NK-92 treated with Interleukin-12 subunit alpha and Interleukin-12 subunit beta, amount 100 ng/mL, for 24 hours (cell line): ENCODE results near the gene COL1A1.

Experiments used
- DNase-seq: peaks from one replicate; lab custom pipeline; 2025; lab: John Stamatoyannopoulos, UW

Gene COL1A1

GRCh38 chr17:50213026-50214022 is 11.9 kb upstream of the COL1A1 start:
- peak; percentile 75 for DNase-seq

DNA sequence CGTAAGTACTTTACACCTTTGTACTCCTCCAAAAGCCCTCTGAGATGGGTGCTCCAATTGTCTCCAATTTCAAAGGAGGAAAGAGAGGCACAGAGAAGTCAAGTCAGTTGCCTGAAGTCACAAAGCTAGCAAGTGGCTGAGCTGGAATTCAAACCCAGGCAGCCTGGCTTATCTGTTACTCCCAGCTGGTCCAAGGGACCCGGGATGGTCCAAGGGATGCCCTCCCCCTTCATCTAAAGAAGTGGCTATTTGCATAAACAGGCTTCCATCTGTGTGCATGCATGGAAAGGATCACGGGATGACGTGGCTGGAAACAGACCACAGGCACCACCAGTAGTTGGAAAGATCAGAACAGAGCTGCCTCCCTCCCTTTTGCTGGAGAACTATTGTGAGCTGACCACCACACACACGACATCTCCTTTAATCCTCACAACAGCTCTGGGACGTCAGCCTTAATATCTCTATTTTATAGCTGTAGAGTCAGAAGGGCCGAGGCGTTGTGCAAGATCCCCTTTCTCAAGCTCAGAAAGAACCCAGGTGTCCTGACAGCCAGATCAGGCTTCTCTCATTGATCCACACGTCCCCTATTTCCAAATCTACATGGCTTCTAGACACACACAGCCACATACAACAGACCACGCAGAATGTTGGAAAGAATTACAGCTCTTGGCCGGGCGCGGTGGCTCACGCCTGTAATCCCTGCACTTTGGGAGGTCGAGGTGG is 10.9 kb upstream of the COL1A1 start:
- DNase-seq = no peak

DNA sequence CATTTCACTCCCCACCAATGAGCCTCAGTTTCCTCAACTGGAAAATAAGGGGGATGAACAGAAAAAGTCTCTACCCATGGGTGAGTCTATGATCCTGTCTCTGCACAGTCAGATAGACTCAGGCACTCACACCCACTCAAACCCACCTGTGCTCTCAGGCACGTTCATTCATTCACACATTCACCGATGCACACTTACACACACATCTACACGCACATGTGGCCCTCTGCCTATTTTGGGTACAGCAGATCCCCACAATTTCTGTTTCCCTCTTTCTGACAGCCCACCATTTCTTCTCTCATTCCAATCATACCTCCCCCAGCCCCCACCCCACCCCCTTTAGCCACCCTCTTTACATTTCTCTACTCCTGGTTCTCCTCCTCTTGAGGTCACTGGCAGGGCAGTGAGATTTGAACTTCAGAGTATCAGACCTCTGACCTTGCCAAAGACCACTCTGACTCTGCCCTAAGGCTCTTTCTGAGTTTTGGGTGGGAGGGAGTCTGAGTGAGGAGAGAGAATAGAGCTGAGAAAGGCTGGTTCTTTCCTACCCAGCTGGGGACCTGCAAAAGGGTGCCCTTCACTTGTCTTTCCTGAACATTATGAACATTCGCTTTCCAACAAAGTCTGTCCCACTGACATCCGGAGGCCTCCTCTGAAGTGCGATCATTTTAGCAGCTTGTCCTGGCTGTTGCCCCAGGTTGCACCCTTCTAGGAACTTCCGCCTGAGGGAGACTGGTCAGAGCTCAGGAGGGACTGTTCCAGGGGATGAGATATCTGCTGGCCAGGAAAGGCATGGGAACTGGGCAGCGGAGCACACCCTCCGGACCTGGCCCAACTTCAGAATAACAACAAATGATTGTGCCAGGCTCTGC is 10.1 kb upstream of the COL1A1 start:
- no peak for DNase-seq

DNA sequence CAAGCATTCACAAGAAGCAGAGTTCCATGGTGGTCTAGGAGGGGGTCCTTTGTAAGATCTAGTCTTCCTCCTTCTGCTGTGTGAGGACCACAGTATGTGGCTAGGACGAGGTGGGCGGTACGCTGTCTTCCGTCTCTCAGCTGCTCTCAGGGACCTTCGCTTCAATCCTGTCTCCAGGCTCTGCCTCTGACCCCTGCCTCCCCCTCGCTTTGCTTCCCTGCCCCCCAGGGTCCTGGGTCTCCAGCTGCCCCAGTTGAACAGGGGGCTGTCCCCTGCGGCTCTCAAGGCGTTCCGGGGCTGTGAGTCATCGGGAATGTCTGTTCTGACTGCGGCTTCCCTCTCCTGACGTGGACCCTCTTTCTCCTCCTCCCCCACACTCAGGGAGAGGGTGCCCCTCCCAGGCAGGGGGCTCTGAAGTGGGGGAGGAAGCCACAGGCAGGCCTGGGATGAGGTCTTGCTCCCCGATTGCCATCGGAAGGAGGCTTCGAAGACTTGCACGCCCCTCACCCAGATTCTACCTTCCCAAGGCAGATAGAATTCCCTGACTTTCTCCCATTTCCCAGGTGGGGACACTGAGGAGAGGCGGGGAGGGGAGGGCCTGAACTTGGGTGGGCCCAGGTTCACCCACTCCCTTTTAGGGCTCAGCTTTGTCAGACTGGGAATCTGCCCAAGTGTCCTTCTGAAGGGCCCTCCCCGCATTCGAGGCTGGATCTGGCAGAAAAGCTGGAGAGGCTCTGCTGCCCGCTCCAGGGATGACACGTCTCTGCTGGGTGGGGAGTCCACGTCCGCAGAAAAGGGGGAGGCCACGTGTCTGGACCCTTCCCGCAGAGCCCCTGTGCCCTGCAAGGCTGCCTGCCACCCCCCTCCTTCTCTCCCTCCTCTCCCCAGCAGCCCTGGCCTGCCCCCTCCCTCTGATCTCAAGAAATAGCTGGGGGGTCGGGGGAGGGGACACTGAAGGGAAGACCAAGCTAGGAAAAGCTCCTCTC is 9.1 kb upstream of the COL1A1 start:
- no peak for DNase-seq

DNA sequence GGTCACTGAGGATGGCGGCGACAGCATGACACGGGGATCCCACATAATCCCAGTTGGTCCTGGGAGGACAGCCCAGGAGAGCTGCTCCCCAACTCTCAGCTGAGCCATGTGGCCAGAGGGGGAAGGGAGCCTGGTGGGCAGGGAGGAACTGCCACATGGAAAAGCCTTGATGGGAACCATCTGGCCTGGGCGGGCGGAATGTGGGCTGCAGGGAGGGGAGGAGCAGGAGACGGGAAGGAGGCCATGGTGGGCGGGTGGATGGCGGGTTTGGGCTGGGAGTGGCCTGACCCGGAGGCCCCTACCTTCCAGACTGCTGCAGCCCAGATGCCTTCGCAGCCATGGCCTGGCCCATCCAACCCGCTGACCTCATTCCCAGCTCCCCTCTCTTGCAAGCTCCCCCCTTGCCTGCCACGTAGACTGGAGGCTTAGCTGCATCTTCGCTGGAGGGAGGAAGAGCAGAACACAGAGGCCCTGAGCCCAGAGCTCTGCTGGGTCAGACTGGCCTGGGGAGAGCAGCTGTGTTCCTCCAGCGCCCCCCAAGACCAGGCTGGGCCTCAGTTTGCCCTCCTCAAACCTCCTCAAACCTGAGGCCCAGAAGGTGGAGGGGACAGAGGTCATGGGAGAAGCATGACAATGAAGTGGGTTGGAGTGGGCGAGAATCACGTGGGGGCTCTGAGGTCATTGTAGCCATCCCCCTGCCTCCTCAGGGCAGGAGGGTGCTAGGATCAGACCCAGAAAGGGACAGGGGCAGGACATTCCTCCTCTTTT is 8.2 kb upstream of the COL1A1 start:
- no peak for DNase-seq

- DNase-seq = no peak
Observed at GRCh38 chr17:50209133-50209471, 7.7 kb upstream of the COL1A1 start.

DNA sequence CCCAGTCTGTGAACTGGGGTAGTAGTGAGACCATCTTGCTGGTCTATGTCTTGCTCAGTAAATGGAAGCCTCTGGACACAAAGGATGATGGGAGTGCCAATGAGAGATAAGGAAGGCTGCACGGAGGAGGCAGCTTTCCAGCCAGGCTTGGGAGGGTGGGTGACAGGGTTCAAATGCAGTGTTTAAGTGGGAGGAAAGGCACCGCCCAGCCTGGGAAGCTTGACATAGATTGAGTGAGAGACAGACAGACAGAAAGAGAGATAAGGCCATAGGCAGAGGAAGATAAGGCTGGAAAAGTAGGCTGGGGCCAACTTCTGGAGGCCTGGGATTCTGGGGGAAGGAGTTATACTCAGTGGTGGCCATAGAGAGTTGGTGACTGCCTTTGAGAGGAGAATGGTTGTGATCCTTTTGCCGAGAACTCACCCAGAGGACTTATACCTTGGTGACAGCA is 7.2 kb upstream of the COL1A1 start:
- DNase-seq = no peak

GRCh38 chr17:50207792-50208567 is 6.5 kb upstream of the COL1A1 start:
- no peak for DNase-seq

DNA sequence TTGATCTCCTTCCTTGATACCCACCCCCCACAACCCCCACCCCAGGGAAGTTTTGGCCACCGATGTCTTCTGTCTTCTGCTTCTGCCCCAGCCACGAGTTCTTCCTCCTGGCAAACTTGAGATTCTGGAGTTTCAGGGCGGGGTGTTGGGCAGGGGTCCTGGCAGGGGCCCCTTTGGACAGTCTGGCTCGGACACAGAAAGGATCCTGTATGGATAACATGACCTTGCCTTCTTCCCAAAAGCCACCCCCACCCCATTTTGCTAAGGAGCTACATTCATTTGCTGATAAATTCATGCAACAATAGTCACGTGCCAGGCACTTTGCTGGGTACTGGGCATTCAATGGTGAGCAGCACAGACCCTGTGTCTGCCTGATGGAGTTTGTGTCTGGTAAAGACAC is 5.9 kb upstream of the COL1A1 start:
- DNase-seq = no peak

DNA sequence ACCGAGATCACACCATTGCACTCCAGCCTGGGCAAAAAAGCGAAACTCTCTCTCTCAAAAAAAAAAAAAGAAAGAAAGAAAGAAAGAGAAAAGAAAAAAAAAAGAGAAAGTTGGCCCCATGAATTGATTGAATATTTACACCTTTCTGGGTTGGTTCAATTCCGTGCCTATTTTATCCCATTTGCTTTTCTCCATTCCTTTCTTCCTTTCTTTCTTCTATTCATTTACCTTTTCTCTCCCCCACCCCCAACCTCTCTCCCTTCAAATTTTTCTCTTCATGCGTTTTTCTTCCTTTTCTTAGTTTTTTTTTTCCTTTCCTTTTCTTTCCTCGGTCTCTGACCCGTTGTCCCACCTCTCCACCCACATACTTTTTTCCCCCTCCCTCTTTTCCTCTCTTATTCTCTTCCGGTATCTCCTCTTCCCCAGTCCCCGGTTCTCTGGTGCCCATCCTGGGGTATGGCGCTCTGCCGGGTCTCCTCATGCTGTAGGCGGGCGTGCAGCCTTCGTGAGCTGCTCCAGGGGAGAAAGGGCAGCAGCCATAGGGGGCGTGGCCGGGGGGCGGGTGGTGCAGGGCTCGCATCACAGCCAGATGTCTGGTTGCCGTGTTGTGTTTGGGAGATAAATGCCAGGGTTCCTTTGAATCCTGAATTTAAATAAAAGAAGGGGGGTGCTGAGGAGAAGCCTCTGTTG is 5.3 kb upstream of the COL1A1 start:
- DNase-seq = no peak

GRCh38 chr17:50205963-50206505 is 4.6 kb upstream of the COL1A1 start:
- DNase-seq = no peak

DNA sequence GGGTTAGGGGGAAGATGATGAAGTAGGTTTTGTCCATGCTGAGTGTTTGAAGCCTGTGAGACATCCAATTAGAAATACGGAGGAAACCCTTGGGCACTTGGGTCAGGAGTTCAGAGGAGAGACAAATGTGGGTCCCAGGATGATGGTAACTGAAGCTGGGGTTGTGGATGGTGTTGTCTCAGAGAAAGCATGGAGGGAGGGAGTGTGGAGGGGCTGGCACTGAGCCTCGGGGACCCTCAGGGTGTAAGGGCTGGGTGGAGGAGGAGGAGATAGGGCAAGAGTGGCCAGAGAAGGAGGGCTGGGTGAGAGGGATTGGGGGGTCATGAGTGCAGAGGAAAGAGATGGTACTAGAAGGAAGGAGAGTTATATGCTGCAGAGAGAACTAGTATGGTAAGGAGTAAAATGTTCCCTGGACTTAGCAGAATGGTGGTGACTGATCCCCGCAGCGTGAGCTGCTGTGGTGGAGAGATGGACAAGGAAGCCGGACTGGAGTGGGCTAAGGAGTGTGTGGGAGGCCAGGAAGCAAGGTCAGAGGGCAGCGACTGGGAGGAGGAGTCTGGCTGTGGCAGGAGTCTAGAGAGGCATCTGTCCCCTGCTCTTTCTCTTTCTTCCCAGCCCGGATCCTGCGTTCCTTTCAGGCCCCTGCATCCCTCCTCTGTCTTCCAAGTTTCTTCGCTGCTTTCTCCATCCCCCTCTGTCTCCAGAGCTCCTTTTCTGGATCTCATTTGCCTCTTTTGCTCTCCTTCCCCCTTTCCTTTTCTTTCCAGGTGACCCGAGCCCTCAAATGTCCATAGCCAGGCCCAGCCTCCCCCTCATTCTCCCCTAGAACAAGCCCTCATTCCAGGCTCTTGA is 3.9 kb upstream of the COL1A1 start:
- DNase-seq = no peak

DNA sequence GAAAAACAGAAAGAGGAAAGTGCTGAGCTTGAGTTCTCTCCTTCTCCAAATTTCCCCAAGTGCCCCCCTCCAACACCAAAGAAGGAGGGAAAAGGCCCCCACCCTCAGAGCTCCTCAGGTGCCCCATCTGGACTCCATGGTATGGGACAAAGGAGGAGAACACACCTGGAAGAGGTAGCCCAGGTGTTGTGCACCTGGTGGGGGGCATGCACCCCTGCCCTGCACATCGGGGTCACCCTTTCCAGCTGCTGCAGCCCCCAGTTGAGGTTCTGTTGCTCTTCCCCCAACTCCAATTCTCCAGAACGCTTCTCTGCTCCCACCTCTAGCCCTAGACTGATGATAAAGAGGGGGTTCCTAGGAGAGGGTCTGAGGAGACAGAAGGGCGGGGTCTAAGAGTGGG is 3.0 kb upstream of the COL1A1 start:
- DNase-seq = no peak

DNA sequence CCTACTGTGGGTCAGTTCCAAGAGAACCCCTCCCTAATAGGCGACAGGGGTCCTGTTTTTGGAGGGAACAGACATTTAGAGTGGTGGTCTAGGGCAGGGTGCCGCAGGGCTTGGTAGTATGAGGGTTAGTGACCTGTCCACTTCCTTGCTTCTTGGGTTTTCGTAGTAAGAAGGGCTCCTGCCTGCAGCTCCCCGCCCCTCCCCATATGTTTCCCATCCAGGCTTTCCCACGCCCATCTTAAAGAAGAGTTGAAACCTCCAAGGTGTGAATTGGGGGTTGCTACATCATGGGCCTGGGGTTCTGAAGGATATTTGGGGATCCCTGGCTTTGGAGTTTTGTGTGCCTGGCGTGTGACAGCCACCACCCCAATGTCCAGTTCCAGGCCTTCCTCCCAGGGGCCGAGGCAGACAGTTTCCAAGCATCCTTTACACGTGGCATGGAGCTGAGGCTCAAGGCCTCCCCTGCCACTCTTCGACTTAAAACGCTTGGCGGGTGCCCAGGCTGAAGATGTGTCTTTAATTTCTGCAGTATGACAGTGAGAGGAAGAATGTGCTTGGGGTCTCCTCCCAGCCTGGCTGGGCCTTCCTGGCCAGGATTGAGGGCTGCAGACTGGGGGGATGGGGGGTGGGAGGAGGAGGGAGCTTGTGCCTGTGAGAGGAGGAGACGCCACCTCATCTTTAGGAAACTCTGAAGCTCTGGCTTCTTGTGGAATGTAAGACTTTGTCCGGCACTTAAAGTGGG is 2.3 kb upstream of the COL1A1 start:
- no peak for DNase-seq

DNA sequence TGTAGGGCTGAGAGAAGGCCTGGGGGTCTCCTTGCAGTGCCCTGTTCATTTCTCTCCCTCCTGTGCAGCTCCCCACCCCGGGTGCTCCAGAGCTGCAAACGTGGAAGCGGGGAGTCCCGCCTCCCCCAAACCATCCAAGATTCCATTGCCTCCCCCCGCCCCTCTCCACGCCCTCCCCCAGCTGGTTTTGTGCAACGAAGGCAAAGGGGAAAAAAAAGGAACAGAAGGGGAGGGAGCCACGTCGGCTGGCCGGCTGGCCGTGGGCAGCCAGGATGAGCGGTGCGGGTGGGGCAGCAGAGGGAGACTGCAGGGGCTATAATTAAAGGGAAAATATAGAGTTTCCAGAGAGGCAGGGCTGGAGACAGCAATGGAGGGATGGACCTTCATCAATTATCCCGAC is 1.7 kb upstream of the COL1A1 start:
- DNase-seq = no peak

DNA sequence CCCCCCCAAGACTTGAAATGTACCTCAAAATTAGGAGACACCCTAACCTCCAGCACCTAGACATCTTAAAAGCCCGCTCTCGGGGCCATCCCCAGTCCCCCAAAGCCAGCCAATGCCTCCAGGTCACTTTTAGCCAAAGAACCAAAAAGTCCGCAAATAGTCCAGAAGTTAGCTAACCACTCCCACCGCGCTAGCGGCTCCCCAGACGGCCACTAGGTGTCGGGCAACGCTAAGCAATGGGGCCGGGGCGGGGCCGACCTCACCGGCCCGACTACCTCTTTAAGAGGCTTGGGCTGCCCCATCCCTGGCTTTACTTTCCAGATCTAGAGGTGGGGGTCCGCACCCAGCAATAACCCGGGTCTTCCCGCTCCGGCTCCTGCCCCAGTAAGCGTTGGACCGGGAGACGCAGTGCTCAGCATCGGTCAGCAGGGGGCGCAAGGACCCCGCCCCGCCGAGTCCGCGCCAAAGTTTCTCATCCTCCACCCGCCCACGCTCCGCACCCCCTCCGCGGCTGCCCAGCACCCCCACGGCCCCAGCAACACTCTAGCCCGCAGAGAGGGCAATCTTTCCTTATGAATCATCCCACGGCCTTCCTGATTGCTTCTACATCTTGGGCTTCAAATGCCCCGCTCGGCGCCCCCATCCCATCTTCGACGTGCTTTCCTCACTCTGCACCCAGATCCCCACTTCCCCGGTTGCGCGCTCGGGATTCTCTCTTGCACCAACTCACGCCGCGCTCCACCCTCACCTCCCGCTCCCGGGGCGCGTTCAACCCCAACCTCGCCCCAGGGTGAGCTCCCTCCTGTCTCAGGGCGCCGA is 765 bp downstream of the COL1A1 start:
- peak; percentile 61 for DNase-seq
